Activated naive CD8-positive, alpha-beta T cell treated with anti-CD3 and anti-CD28 coated beads, Interleukin-2, amount 10 ng/mL, durations not matched to agents 7 days and 5 days (primary cell): ENCODE results near the gene TMEM238. TPM values are rescaled to one million over a fixed set of nuclear protein-coding genes. Genes with fewer than 3 reads are reported as not detected.
"Not testable (repeated sequence)": the region's sequence is repeated elsewhere in the genome, so short reads cannot be mapped to it uniquely, and the experiment has no call there.

Experiments used
- ATAC-seq: fragments of 150-1000 bp; cut with Tn5 transposase; one replicate; pipeline ENCODE4 v1.10.0; 2021; ENCODE audit warnings: low read depth, moderate library complexity
- POLR2A ChIA-PET: fragments of 350-600 bp; sonication (Branson Sonifier 250); formaldehyde crosslinking; loops from one replicate; lab custom pipeline; 2021; ENCODE audit warnings: antibody characterized with exemption; lab: Charles Lee
- DNase-seq: peaks from one replicate; pipeline ENCODE4 v3.0.0; 2021
- H3K27ac Mint-ChIP-seq: one replicate; pipeline ENCODE4 v1.8.0; 2022; ENCODE audit warnings: mild to moderate bottlenecking, mixed read lengths
- H3K27me3 Mint-ChIP-seq: one replicate; pipeline ENCODE4 v1.8.0; 2022; ENCODE audit warnings: mild to moderate bottlenecking, moderate library complexity, mixed read lengths
- H3K36me3 Mint-ChIP-seq: one replicate; pipeline ENCODE4 v1.8.0; 2021; ENCODE audit warnings: mild to moderate bottlenecking, mixed read lengths
- H3K4me1 Mint-ChIP-seq: one replicate; pipeline ENCODE4 v1.8.0; 2021; ENCODE audit warnings: mixed read lengths
- H3K4me3 Mint-ChIP-seq: one replicate; pipeline ENCODE4 v1.8.0; 2022; ENCODE audit warnings: mild to moderate bottlenecking, moderate library complexity, mixed read lengths
- H3K9me3 Mint-ChIP-seq: one replicate; pipeline ENCODE4 v1.8.0; 2021; ENCODE audit warnings: mixed read lengths
- total RNA-seq, 2 experiments: library from RNA; stranded (reverse); gene quantifications; one replicate each; pipeline ENCODE4 v1.2.3, GENCODE V29; 2021

The TMEM238 gene
- total RNA-seq, 2 experiments from 2014 or later = 17.0 to 19.8 TPM

GRCh38 chr19:55409179-55409578 is 25.1 kb upstream of the TMEM238 start:
- peaks cover 29% of the 10 kb centered on the region for H3K36me3 Mint-ChIP-seq
- peak overlapping the region; percentile 95 for H3K4me3 Mint-ChIP-seq
- peaks cover 12% of the 10 kb centered on the region for H3K9me3 Mint-ChIP-seq
- not testable (repeated sequence) for H3K27me3 Mint-ChIP-seq, ATAC-seq, DNase-seq
- H3K4me1 Mint-ChIP-seq = peaks cover 24% of the 10 kb centered on the region
- peak overlapping the region; percentile 99 for H3K27ac Mint-ChIP-seq
- POLR2A ChIA-PET = interaction anchor here (0.7 to 12.9 kb wide), 13 partner anchors 10 to 1541 kb away, joined by 3 to 211 read pairs (median 4); partner anchors contain the start of genes KMT5C, MYADM, PPP1R12C and PPP6R1

- DNase-seq = no peak
- H3K36me3 Mint-ChIP-seq = peaks cover 34% of the 10 kb centered on the region
- H3K4me1 Mint-ChIP-seq = peaks cover 29% of the 10 kb centered on the region
- peaks cover 2% of the 10 kb centered on the region for H3K27me3 Mint-ChIP-seq
- POLR2A ChIA-PET = interaction anchor here (0.5 to 12.9 kb wide), 13 partner anchors 9 to 1272 kb away, joined by 3 to 211 read pairs (median 4); partner anchors contain the start of genes KMT5C, PPP1R12C, PPP6R1 and RPL28
- ATAC-seq = no peak
- peak overlapping the region; percentile 99 for H3K27ac Mint-ChIP-seq
- H3K9me3 Mint-ChIP-seq = peaks cover 12% of the 10 kb centered on the region
- peak overlapping the region; percentile 95 for H3K4me3 Mint-ChIP-seq
Measured at GRCh38 chr19:55408533-55408872, 24.4 kb upstream of the TMEM238 start.

- Mint-ChIP-seq H3K27me3 (no peaks in the 10 kb centered on the region), H3K4me1 (peaks cover 32% of the 10 kb centered on the region)
Measured at GRCh38 chr19:55407800-55408532, 23.9 kb upstream of the TMEM238 start.

GRCh38 chr19:55407550-55407799 is 23.4 kb upstream of the TMEM238 start, which contains the start of gene UBE2S:
TSS of gene UBE2S (minus strand) at chr19:55407788. CDS start at chr19:55407589, 199 bp downstream.
- peak; percentile 69 for ATAC-seq
- H3K9me3 Mint-ChIP-seq = peaks cover 12% of the 10 kb centered on the region
- POLR2A ChIA-PET = interaction anchor here (0.6 to 12.9 kb wide), 34 partner anchors 8 to 1270 kb away, joined by 3 to 211 read pairs (median 4); partner anchors contain the start of genes DNAAF3, FIZ1, HSPBP1 and ISOC2
- not testable (repeated sequence) for H3K27me3 Mint-ChIP-seq, DNase-seq
- H3K27ac Mint-ChIP-seq = peak within 1 kb of the TSS; percentile 99
- peaks cover 33% of the 10 kb centered on the region for H3K4me1 Mint-ChIP-seq
- peaks cover 40% of the 10 kb centered on the region for H3K36me3 Mint-ChIP-seq
- H3K4me3 Mint-ChIP-seq = peak within 1 kb of the TSS; percentile 95

More at GRCh38 chr19:55407800-55408532, 23.9 kb upstream of the TMEM238 start:
- H3K36me3 Mint-ChIP-seq = peaks cover 37% of the 10 kb centered on the region
- ATAC-seq = peak; percentile 93
- H3K27ac Mint-ChIP-seq = peak overlapping the region; percentile 99
- peaks cover 12% of the 10 kb centered on the region for H3K9me3 Mint-ChIP-seq
- DNase-seq = peak; percentile 96
- POLR2A ChIA-PET = interaction anchor here (0.5 to 12.9 kb wide), 38 partner anchors 9 to 1271 kb away, joined by 3 to 211 read pairs (median 4); partner anchors contain the start of genes DNAAF3, FIZ1, HSPBP1 and ISOC2
- peak overlapping the region; percentile 95 for H3K4me3 Mint-ChIP-seq

- POLR2A ChIA-PET = interaction anchor here (0.6 to 12.9 kb wide), 31 partner anchors 8 to 290 kb away, joined by 3 to 211 read pairs (median 5); partner anchors contain the start of genes DNAAF3, FIZ1, HSPBP1 and ISOC2
- Mint-ChIP-seq H3K36me3 (peaks cover 43% of the 10 kb centered on the region), H3K4me3 (peak overlapping the region; percentile 95), H3K4me1 (peaks cover 33% of the 10 kb centered on the region), H3K27ac (peak overlapping the region; percentile 99), H3K9me3 (peaks cover 12% of the 10 kb centered on the region), H3K27me3 (no peaks in the 10 kb centered on the region)
- ATAC-seq (peak; percentile 2), DNase-seq (no peak)
Measured at GRCh38 chr19:55406826-55407549, 22.9 kb upstream of the TMEM238 start.

GRCh38 chr19:55406091-55406825 is 22.2 kb upstream of the TMEM238 start:
- no peak for DNase-seq
- no peak for ATAC-seq
- H3K27ac Mint-ChIP-seq = peak overlapping the region; percentile 99
- peaks cover 46% of the 10 kb centered on the region for H3K36me3 Mint-ChIP-seq
- H3K4me1 Mint-ChIP-seq = peaks cover 36% of the 10 kb centered on the region
- POLR2A ChIA-PET = interaction anchor here (1.0 to 12.9 kb wide), 9 partner anchors 15 to 151 kb away, joined by 3 to 211 read pairs (median 11); partner anchors contain the start of genes NAT14, RPL28, TMEM238 and ZNF628
- peaks cover 12% of the 10 kb centered on the region for H3K9me3 Mint-ChIP-seq
- H3K27me3 Mint-ChIP-seq = no peaks in the 10 kb centered on the region
- H3K4me3 Mint-ChIP-seq = peak overlapping the region; percentile 95

GRCh38 chr19:55405638-55406037 is 21.5 kb upstream of the TMEM238 start:
- Mint-ChIP-seq H3K4me3 (peak overlapping the region; percentile 95), H3K36me3 (peaks cover 48% of the 10 kb centered on the region), H3K9me3 (peaks cover 11% of the 10 kb centered on the region), H3K27ac (peak overlapping the region; percentile 99), H3K4me1 (peaks cover 36% of the 10 kb centered on the region), H3K27me3 (no peaks in the 10 kb centered on the region)
- POLR2A ChIA-PET = interaction anchor here (1.5 to 12.9 kb wide), 5 partner anchors 15 to 151 kb away, joined by 3 to 211 read pairs (median 43); partner anchors contain the start of genes RPL28 and TMEM238
- ATAC-seq (no peak), DNase-seq (no peak)

- Mint-ChIP-seq H3K4me3 (no peak overlapping the region), H3K27ac (no peak overlapping the region), H3K36me3 (peaks cover 42% of the 10 kb centered on the region), H3K27me3 (no peaks in the 10 kb centered on the region), H3K9me3 (no peaks in the 10 kb centered on the region), H3K4me1 (peaks cover 35% of the 10 kb centered on the region)
- ATAC-seq (no peak), DNase-seq (no peak)
- POLR2A ChIA-PET = interaction anchor here (2.1 to 12.9 kb wide), 2 partner anchors 12 to 19 kb away, joined by 7 to 211 read pairs; partner anchors contain the start of genes RPL28 and TMEM238
Measured at GRCh38 chr19:55402509-55402908, 18.4 kb upstream of the TMEM238 start.

GRCh38 chr19:55401390-55401789 is 17.3 kb upstream of the TMEM238 start:
- peaks cover 32% of the 10 kb centered on the region for H3K4me1 Mint-ChIP-seq

GRCh38 chr19:55400281-55401087 is 16.4 kb upstream of the TMEM238 start:
- DNase-seq = no peak
- Mint-ChIP-seq H3K27ac (peak overlapping the region; percentile 54), H3K9me3 (no peaks in the 10 kb centered on the region), H3K4me3 (no peak overlapping the region), H3K27me3 (no peaks in the 10 kb centered on the region), H3K4me1 (peaks cover 23% of the 10 kb centered on the region), H3K36me3 (peaks cover 26% of the 10 kb centered on the region)
- POLR2A ChIA-PET = interaction anchor here (1.5 to 12.9 kb wide), 3 partner anchors 8 to 17 kb away, joined by 9 to 211 read pairs (median 10); partner anchors contain the start of genes RPL28 and TMEM238
- ATAC-seq = no peak

More at GRCh38 chr19:55401390-55401789, 17.3 kb upstream of the TMEM238 start:
- not testable (repeated sequence) for H3K4me3 Mint-ChIP-seq, DNase-seq, ATAC-seq, H3K9me3 Mint-ChIP-seq, H3K27ac Mint-ChIP-seq, H3K27me3 Mint-ChIP-seq
- H3K36me3 Mint-ChIP-seq = peaks cover 36% of the 10 kb centered on the region
- POLR2A ChIA-PET = interaction anchor here (12.9 kb wide), 1 partner anchor 10 kb away, joined by 211 read pairs; the partner anchor contains the start of gene RPL28

- H3K27ac Mint-ChIP-seq = peak overlapping the region; percentile 37
- H3K4me3 Mint-ChIP-seq = no peak overlapping the region
- DNase-seq (no peak), ATAC-seq (no peak)
- H3K9me3 Mint-ChIP-seq = no peaks in the 10 kb centered on the region
- peaks cover 14% of the 10 kb centered on the region for H3K4me1 Mint-ChIP-seq
- peaks cover 17% of the 10 kb centered on the region for H3K36me3 Mint-ChIP-seq
- POLR2A ChIA-PET = interaction anchor here (1.0 to 12.9 kb wide), 5 partner anchors 7 to 59 kb away, joined by 4 to 211 read pairs (median 9); partner anchors contain the start of genes KMT5C, RPL28, TMEM238 and UBE2S
- no peaks in the 10 kb centered on the region for H3K27me3 Mint-ChIP-seq
Measured at GRCh38 chr19:55398200-55398925, 14.3 kb upstream of the TMEM238 start.
